ENCODE measurements around the gene CXCR4.

Gene CXCR4

DNA sequence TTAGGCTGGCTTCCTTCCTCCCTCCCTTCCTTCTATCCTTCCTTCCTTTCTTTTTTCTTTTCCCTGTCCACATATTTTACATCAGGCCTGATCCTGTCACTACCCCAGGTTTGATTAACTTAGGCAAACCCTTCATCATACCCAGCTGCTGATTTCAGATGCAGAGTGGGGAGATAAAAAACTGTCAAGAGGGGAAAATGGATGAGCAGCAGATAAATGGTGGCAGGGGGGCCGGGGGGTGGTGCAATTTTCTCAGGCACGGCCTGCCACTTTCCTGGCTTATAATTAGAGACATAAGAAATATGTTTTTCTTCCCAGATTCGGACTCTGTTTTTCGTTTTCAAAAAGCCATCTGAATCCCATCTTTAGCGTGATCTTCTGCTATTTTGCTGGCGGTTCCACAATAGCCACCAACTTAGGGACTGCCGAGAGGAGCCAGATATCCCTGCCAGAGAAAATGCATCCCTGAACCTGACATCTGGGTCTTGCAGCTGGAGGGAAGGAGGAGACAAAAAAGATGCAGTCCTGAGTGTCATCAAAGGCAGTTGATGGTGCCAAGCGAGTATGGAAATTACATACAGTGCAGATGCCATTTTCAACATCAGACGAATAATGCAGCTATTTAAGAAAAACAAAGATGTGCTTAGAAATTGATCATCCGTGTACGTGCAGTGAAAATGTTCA, 49.9 kb downstream of the CXCR4 start:
- Histone ChIP-seq H3K4me2 (ENCODE audit: low read length) (peak overlapping the region; percentile 19; the same call in 1 of the 2 replicates), H3K79me2 (ENCODE audit: control insufficient read depth, low read length) (no peaks in the 10 kb centered on the region), H3K9me2 (replicated peaks; ENCODE audit: control insufficient read depth, low read length) (no peaks in the 10 kb centered on the region), H3K9me3 (ENCODE audit: control insufficient read depth, insufficient read depth, low read length) (peaks cover 2% of the 10 kb centered on the region), H3K4me3 (ENCODE audit: low read length) (no peak overlapping the region), H3K27ac (ENCODE audit: low read depth, low read length) (no peak overlapping the region), H3K36me3 (ENCODE audit: control insufficient read depth, low read length) (no peaks in the 10 kb centered on the region), H3K27me3 (ENCODE audit: control insufficient read depth, low read length) (no peaks in the 10 kb centered on the region), H3F3A (ENCODE audit: control insufficient read depth, insufficient read depth) (peaks cover 2% of the 10 kb centered on the region; the same call in 1 of the 2 replicates), H4K20me1 (ENCODE audit: control insufficient read depth, insufficient read depth, low read depth, low read length) (no peaks in the 10 kb centered on the region), H3K4me1 (ENCODE audit: control insufficient read depth, low read length) (peaks cover 48% of the 10 kb centered on the region)
- no peak for TF ChIP-seq EZH2phosphoT487 (IDR thresholded peaks at IDR 0.05; ENCODE audit: borderline replicate concordance, low read length)
- TF ChIP-seq, protein P1, sequence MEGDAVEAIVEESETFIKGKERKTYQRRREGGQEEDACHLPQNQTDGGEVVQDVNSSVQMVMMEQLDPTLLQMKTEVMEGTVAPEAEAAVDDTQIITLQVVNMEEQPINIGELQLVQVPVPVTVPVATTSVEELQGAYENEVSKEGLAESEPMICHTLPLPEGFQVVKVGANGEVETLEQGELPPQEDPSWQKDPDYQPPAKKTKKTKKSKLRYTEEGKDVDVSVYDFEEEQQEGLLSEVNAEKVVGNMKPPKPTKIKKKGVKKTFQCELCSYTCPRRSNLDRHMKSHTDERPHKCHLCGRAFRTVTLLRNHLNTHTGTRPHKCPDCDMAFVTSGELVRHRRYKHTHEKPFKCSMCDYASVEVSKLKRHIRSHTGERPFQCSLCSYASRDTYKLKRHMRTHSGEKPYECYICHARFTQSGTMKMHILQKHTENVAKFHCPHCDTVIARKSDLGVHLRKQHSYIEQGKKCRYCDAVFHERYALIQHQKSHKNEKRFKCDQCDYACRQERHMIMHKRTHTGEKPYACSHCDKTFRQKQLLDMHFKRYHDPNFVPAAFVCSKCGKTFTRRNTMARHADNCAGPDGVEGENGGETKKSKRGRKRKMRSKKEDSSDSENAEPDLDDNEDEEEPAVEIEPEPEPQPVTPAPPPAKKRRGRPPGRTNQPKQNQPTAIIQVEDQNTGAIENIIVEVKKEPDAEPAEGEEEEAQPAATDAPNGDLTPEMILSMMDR (IDR thresholded peaks at IDR 0.05; ENCODE audit: low read depth, low read length, poor library complexity, severe bottlenecking) = no peak

DNA sequence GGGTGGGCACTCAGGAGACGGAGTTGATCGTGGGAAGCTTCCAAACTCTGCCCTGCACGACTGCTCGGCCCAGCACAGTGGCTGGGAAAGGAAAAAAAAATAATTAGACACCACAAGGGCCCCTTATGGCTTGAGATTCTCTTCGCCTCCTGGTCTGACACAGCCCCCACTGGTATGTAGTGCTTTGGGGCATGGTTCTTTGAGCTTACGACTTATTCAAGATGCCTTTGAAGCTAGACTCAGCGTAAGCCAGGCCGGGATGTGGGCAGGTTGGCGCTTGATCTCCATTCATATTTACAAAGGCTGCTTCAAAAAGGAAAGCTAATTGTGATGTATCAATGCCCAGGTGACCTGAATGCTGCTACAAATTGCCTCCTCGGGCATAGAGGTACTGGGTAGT, 50.5 kb downstream of the CXCR4 start:
- H3K9me2 ChIP-seq (replicated peaks; ENCODE audit: control insufficient read depth, low read length) = no peaks in the 10 kb centered on the region
- H3K27me3 ChIP-seq (ENCODE audit: control insufficient read depth, low read length) = no peaks in the 10 kb centered on the region
- H3K4me1 ChIP-seq (ENCODE audit: control insufficient read depth, low read length) = peaks cover 45% of the 10 kb centered on the region
- no peaks in the 10 kb centered on the region for H4K20me1 ChIP-seq (ENCODE audit: control insufficient read depth, insufficient read depth, low read depth, low read length)
- H3K36me3 ChIP-seq (ENCODE audit: control insufficient read depth, low read length) = no peaks in the 10 kb centered on the region
- no peaks in the 10 kb centered on the region; the same call in 1 of the 2 replicates for H3K9me3 ChIP-seq (ENCODE audit: control insufficient read depth, insufficient read depth, low read length)
- no peaks in the 10 kb centered on the region for H3F3A ChIP-seq (ENCODE audit: control insufficient read depth, insufficient read depth)
- no peak overlapping the region for H3K4me2 ChIP-seq (ENCODE audit: low read length)
- H3K79me2 ChIP-seq (ENCODE audit: control insufficient read depth, low read length) = no peaks in the 10 kb centered on the region
- H3K4me3 ChIP-seq (ENCODE audit: low read length) = no peak overlapping the region
- H3K27ac ChIP-seq (ENCODE audit: low read depth, low read length) = no peak overlapping the region
- no peak for TF ChIP-seq EZH2phosphoT487 (IDR thresholded peaks at IDR 0.05; ENCODE audit: borderline replicate concordance, low read length)
- TF ChIP-seq, protein P1 (IDR thresholded peaks at IDR 0.05; ENCODE audit: low read depth, low read length, poor library complexity, severe bottlenecking) = no peak

DNA sequence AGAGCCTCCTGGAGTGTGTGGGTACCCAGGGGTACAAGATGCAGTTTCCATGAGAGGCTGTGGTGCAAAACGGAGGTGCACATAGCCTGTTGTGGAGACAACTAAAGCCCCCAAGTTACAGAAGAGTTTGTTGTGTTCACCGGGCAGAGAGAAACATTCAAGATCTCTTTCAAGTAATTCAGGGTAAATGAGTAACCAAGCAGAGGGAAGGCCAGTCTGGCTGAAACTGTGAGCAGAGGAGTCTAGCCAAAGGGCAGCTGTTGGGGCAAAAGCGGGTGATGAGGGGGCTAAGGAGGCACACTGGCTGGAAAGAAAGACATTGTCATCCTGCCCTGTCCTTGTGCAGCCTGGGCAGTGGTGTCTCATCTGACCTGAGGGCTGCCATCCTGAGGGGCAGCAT, 52.0 kb downstream of the CXCR4 start:
- Histone ChIP-seq H3K4me3 (ENCODE audit: low read length) (no peak overlapping the region), H3K79me2 (ENCODE audit: control insufficient read depth, low read length) (no peaks in the 10 kb centered on the region), H3K4me1 (ENCODE audit: control insufficient read depth, low read length) (peaks cover 46% of the 10 kb centered on the region), H3K36me3 (ENCODE audit: control insufficient read depth, low read length) (no peaks in the 10 kb centered on the region), H4K20me1 (ENCODE audit: control insufficient read depth, insufficient read depth, low read depth, low read length) (no peaks in the 10 kb centered on the region), H3K9me2 (replicated peaks; ENCODE audit: control insufficient read depth, low read length) (no peaks in the 10 kb centered on the region), H3K27ac (ENCODE audit: low read depth, low read length) (no peak overlapping the region), H3F3A (ENCODE audit: control insufficient read depth, insufficient read depth) (no peaks in the 10 kb centered on the region), H3K9me3 (ENCODE audit: control insufficient read depth, insufficient read depth, low read length) (no peaks in the 10 kb centered on the region), H3K4me2 (ENCODE audit: low read length) (no peak overlapping the region), H3K27me3 (ENCODE audit: control insufficient read depth, low read length) (no peaks in the 10 kb centered on the region)
- TF ChIP-seq EZH2phosphoT487 (IDR thresholded peaks at IDR 0.05; ENCODE audit: borderline replicate concordance, low read length) = no peak
- TF ChIP-seq, protein P1 (IDR thresholded peaks at IDR 0.05; ENCODE audit: low read depth, low read length, poor library complexity, severe bottlenecking) = no peak

Data from DOHH2 (cell line).